Transverse colon (tissue), 4 donors: ENCODE data around the gene MYF5. TPM values are rescaled to one million over a fixed set of nuclear protein-coding genes. Genes with fewer than 3 reads are reported as not detected.

Experiments used
- DNase-seq: peaks from one replicate; pipeline ENCODE4 v3.0.0-alpha.2; 2019
- H3K27ac ChIP-seq, 4 donors: fragments of 200-600 bp; sonication (generic); 2 replicates each; pipeline ENCODE4 v1.5.1; 2016 to 2018; ENCODE audit warnings: inconsistent platforms in 4 of 4
- H3K27me3 ChIP-seq: fragments of 200-600 bp; sonication (generic); 2 replicates; pipeline ENCODE4 v1.5.1; 2017; ENCODE audit warnings: inconsistent platforms
- H3K36me3 ChIP-seq, 4 donors: fragments of 200-600 bp; sonication (generic); 2 replicates each; pipeline ENCODE4 v1.5.1; 2017 to 2019; ENCODE audit warnings: inconsistent platforms in 4 of 4
- H3K4me1 ChIP-seq, 4 donors: fragments of 200-600 bp; sonication (generic); 2 replicates each; pipeline ENCODE4 v1.5.1; 2017 to 2020; ENCODE audit warnings: inconsistent platforms in 4 of 4
- H3K4me3 ChIP-seq, 4 donors: fragments of 200-600 bp; sonication (generic); 1 replicate in 1 of 4; 2 replicates in 3 of 4; pipeline versions ENCODE4 v1.5.1 to v1.6.1; 2017 to 2019; ENCODE audit warnings: inconsistent platforms in 4 of 4
- H3K9me3 ChIP-seq, 2 donors: fragments of 200-600 bp; sonication (generic); 2 replicates each; pipeline ENCODE4 v1.5.1; 2017 to 2019; ENCODE audit warnings: inconsistent platforms in 2 of 2
- CTCF ChIP-seq, 5 experiments: fragments of 200-600 bp in 3 of 5; fragments of 450-650 bp in 2 of 5; sonication (generic) in 3 of 5; IDR thresholded peaks; 1 replicate in 2 of 5; 2 replicates in 3 of 5; pipeline ENCODE4 v1.5.1; 2016 to 2017; ENCODE audit warnings: antibody characterized with exemption in 5 of 5, inconsistent platforms in 3 of 5, mild to moderate bottlenecking in 2 of 5, moderate library complexity in 1 of 5
- EP300 ChIP-seq: sonication (generic); formaldehyde crosslinking; IDR thresholded peaks from one replicate; pipeline ENCODE4 v1.6.1; 2017; ENCODE audit warnings: antibody characterized with exemption, low read depth
- POLR2A ChIP-seq: fragments of 450-650 bp; IDR thresholded peaks from one replicate; pipeline ENCODE4 v1.6.1; 2016; ENCODE audit warnings: antibody characterized with exemption, mild to moderate bottlenecking, moderate library complexity
- POLR2AphosphoS5 ChIP-seq, 3 donors: sonication (generic); formaldehyde crosslinking; IDR thresholded peaks; one replicate each; pipeline ENCODE4 v1.6.1; 2016; ENCODE audit warnings: antibody characterized with exemption in 3 of 3
- WGBS, 2 donors: methylation state at CpG; one replicate each; pipeline ENCODE4 v1.1.5; 2018; ENCODE audit warnings: low coverage in 1 of 2; 5-methylcytosine and 5-hydroxymethylcytosine counted together
- in situ Hi-C, 4 donors: fragments of 200-750 bp; cut with MboI; loops; one replicate each; pipeline versions ENCODE4 v1.15.0 to v1.15.1; 2017; ENCODE audit warnings: low sequenced_read_pairs in 3 of 4, low pct_ligation_motif_present in 1 of 4, low pct_unique_long_range_greater_than_20kb in 1 of 4
- intact Hi-C: fragments of 100-400 bp; cut with DNase I; formaldehyde crosslinking; loops from one replicate; pipeline ENCODE4 v1.15.1; 2023; ENCODE audit warnings: low total_unique reads
- total RNA-seq, 4 donors: library from RNA; depleted of rRNA; stranded (reverse); fragments of >200 nt; gene quantifications; one replicate each; pipeline ENCODE4 v1.1.0, GENCODE V29; 2016

MYF5 gene
- total RNA-seq, 4 donors from 2014 or later: not detected

- intact Hi-C loops: no loop called here
- no peak overlapping the region for H3K27ac ChIP-seq
- no peak for DNase-seq
- no peaks in the 10 kb centered on the region for H3K9me3 ChIP-seq
- H3K4me3 ChIP-seq: no peak overlapping the region
- TF ChIP-seq POLR2A (no peak), POLR2AphosphoS5 (IDR thresholded peaks at IDR 0.05) (no peak), CTCF (IDR thresholded peaks at IDR 0.05) (no peak), EP300 (no peak)
- 56 to 59% methylated on average over 3 of the region's 3 CpGs for WGBS, 2 donors
- H3K4me1 ChIP-seq: no peaks in the 10 kb centered on the region
- peaks cover 14% of the 10 kb centered on the region for H3K27me3 ChIP-seq
- in situ Hi-C loops: no loop called here
- no peaks in the 10 kb centered on the region for H3K36me3 ChIP-seq
Observed at GRCh38 chr12:80721326-80721725, 4.6 kb downstream of the MYF5 start.

- Histone ChIP-seq H3K4me1 (no peaks in the 10 kb centered on the region), H3K4me3 (no peak overlapping the region), H3K27me3 (no peaks in the 10 kb centered on the region), H3K36me3 (no peaks in the 10 kb centered on the region), H3K27ac (no peak overlapping the region), H3K9me3 (no peaks in the 10 kb centered on the region)
- intact Hi-C loops: no loop called here
- no peak for TF ChIP-seq EP300
- TF ChIP-seq POLR2A: no peak
- TF ChIP-seq CTCF (IDR thresholded peaks at IDR 0.05): no peak
- TF ChIP-seq POLR2AphosphoS5 (IDR thresholded peaks at IDR 0.05): no peak
- in situ Hi-C loops: no loop called here
- WGBS, 2 donors: 67 to 80% methylated on average over 3 to 6 of the region's 6 CpGs
- DNase-seq: no peak
Observed at GRCh38 chr12:80745851-80746505, 29.3 kb downstream of the MYF5 start.

- H3K4me3 ChIP-seq: no peak overlapping the region
- H3K27me3 ChIP-seq: no peaks in the 10 kb centered on the region
- H3K36me3 ChIP-seq: no peaks in the 10 kb centered on the region
- H3K9me3 ChIP-seq: no peaks in the 10 kb centered on the region
- intact Hi-C loops (no loop called here), in situ Hi-C loops (no loop called here)
- no peaks in the 10 kb centered on the region for H3K4me1 ChIP-seq
- WGBS, 2 donors: 72 to 78% methylated on average over 2 of the region's 2 CpGs
- TF ChIP-seq CTCF (IDR thresholded peaks at IDR 0.05) (no peak), EP300 (no peak), POLR2A (no peak), POLR2AphosphoS5 (IDR thresholded peaks at IDR 0.05) (no peak)
- no peak for DNase-seq
- H3K27ac ChIP-seq: no peak overlapping the region
Observed at GRCh38 chr12:80747800-80748199, 31.1 kb downstream of the MYF5 start.

- TF ChIP-seq POLR2AphosphoS5 (IDR thresholded peaks at IDR 0.05) (no peak), CTCF (IDR thresholded peaks at IDR 0.05) (no peak), POLR2A (no peak), EP300 (no peak)
- H3K36me3 ChIP-seq: no peaks in the 10 kb centered on the region
- no peaks in the 10 kb centered on the region for H3K27me3 ChIP-seq
- in situ Hi-C loops: no loop called here
- DNase-seq: no peak
- WGBS, 2 donors: 39 to 58% methylated on average over 2 of the region's 2 CpGs
- H3K27ac ChIP-seq: no peak overlapping the region
- intact Hi-C loops: no loop called here
- H3K4me1 ChIP-seq: no peaks in the 10 kb centered on the region
- no peaks in the 10 kb centered on the region for H3K9me3 ChIP-seq
- no peak overlapping the region for H3K4me3 ChIP-seq
Observed at GRCh38 chr12:80749456-80749855, 32.7 kb downstream of the MYF5 start.
